NCI-H446 (cell line): Measurements from ENCODE around the gene MED16.
"Not testable (repeated sequence)": the region's sequence is repeated elsewhere in the genome, so short reads cannot be mapped to it uniquely, and the experiment has no call there.

Experiments
- DNase-seq, 2 experiments: peaks; one replicate each; lab custom pipeline; 2025; lab: John Stamatoyannopoulos, UW

The MED16 gene

DNA sequence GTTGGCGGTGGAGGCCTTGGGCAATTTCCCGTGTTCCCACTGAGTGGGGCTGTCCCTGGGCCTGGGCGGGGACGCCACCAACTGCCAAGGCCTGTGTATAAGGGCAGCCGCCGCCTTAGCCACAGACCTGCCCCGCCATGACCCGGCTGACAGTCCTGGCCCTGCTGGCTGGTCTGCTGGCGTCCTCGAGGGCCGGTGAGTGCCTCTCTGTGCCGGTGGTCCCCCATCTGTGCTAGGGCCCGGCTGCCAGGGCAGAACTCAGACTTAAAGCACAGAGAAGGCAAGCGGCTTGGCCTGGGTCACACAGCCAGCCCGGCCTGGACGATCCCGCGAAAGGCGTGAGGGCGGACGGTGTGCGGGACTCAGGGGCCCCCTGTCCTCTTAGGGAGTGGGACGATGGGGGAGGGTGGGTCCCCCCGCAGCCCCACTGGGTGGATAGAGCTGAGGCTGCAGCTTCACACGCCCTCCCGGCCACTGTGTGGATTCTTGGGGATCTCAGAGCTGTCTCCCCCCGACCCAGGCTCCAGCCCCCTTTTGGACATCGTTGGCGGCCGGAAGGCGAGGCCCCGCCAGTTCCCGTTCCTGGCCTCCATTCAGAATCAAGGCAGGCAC lies 65.2 kb downstream of the MED16 start, which contains the start of gene AZU1:
Gene AZU1 (plus strand): TSS at position 128 of the 612 bp plus-strand sequence. CDS start 10 bp downstream, at position 138.
- DNase-seq: no peak

DNA sequence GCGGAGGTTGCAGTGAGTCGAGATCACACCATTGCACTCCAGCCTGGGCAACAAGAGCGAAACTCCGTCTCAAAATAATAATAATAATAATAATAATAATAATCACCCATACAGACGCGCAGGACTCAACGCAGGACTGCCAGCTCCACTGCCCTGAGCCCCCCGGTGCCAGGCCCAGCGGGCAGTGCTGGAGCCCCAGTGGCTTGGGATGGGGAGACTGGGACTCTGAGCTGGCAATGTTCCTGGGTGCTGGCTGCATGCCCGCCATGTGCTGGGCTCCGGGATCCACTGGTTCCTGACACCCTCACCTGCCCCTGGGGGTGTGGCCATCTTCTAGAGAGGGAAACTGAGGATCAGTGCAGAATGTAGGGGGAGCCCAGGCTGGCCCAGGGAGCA lies 65.7 kb downstream of the MED16 start:
- no peak for DNase-seq

DNA sequence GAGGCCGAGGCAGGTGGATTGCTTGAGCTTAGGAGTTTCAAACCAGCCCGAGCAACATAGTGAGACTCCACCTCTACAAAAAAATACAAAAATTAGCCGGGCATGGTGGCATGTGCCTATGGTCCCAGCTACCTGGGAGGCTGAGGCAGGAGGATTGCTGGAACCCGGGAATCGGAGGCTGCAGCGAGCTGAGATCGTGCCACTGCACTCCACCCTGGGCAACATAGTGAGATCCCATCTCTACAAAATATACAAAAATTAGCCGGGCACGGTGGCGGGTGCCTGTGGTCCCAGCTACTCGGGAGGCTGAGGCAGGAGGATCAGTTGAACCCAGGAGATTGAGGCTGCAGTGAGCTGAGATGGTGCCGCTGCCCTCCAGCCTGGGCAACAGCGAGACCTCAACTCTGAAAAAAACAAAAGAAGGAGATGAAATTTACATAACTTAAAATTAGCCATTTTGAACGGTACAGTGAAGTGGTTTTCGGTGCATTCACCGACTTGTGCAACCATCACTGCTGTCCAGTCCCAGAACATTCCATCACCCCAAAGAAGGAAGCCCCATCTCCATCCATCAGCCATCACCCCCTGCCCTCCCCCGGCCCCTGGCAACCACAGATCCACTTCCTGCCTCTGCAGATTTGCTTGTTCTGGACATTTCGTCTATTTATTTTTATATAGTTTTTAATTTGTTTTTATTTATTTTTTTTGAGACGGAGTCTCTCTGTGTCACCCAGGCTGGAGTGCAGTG lies 66.9 kb downstream of the MED16 start:
- no peak for DNase-seq

DNA sequence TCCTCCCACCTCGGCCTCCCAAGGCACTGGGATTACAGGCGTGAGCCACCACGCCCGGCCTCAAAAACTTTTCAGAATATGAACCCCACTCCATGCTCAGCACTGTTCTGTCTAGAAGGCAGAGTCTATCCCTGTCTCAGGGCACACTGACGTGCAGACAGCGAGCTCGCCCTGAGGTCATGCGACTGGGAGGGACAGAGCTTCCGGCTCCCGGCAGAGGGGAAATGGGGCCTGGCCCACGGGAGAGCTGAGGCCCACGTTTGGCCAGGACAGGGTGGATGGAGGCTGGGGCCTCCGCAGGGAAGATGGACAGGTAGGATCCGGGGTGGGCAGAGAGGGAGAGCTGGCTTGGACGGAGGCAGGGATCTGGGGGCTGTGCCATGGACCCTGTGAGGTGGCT lies 68.1 kb downstream of the MED16 start:
- DNase-seq: no peak

DNA sequence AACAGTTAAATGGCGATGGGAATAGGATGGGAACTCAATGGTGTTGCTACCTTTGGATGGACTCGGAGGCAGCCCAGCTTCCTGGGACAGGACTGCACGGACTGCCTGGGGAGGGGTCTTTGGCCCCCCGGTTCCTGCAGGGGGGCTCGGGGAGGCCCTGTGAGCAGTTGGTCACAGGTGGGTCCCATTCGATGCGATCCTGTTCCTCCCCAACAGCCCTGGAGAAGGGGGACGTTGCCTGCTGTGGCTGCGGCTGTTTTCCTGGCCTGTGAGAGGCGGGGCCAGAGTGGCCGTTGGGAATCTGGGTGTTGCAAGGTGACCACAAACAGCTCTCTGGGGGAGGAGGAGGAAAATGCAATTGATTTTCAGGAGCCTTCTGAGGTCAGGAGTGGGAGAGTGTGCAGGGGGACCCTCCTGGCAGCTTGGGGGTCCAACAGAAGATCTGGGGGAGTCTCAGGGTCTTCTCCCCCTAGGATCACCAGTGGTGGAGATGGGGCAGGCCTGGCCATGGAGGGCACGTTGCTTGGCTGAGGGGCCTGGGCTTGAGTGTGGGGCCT lies 69.3 kb downstream of the MED16 start:
- no peak for DNase-seq

DNA sequence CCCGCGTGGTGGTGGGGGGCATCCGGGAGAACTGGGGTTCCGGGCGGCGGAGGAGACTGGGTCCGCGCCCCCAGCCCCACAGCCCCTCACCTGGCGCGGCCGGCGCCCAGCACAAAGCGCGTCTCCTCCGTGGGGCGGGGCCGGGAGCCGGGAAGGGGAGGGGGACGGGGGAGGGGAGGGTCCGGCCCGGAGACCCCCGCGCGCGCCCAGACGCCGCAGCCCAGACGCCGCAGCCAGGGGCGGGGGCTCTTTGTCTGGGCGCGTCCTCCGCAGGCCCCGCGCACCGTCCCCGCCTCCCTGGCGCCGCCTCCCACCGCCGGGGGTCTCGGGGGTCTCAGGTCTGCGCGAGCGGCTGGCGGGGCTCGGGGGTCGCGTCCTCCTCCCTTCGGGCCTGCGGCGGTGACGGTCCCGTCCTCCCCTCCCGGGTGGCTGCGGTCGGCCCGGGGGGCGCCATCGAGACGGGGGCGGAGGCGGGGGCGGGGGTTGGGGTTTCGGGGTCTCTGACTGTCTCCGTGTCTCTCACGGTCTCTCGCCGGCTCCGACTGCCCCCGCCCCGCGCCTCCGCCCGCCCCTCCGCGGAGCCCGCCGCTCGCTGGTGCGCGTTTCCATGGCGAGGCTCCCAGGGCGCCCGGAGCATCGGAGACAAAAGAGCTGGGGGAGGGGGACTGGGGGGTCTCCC lies 71.0 kb downstream of the MED16 start, which contains the start of gene PLPPR3:
Gene PLPPR3 (minus strand): TSS at position 131 of the 679 bp plus-strand sequence. CDS start 396 bp downstream, outside the sequence.
- DNase-seq: no peak

DNA sequence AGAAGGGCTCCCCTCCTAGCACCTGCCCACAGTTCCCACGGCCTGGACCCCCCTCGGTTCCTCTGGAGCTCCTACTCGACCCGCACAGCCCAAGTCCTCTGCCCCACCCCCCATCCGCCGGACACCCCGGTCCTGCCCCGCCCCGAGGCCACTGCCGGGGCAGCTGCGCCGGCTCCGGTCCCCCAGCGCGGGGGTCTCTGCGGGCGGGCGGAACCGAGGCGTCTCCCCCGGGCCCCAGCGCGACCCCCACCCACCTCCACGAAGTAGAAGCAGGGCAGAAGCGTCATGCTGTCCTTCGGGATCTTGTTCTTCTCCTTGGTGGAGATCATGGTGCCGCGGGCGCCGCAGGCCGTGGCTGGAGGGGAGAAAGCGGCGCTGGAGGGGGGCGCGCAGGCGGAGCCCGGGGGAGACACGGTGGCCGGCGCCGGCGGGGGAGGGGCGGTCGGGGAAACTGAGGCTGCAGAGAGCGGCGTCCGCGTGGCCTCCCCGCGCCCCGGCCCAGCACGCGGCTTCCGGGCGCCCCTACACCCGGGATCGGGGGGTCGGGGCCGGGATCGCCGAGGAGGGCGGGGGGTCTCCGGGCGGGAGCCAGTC lies 71.7 kb downstream of the MED16 start:
- no peak for DNase-seq

DNA sequence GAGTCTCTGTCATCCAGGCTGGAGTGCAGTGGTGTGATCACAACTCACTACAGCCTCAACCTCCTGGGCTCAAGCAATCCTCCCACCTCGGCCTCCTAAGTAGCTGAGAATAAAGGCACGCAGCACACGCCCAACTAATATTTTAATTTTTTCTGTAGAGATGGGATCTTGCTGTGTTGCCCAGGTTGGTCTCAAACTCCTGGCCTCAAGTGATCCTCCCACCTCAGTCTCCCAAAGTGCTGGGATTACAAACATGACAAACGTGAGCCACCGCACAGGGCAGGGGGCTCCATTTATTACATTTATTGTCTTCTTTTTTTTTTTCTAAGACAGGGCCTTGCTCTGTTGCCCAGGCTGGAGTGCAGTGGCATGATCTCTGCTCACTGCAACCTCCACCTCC lies 72.8 kb downstream of the MED16 start:
- not testable (repeated sequence) for DNase-seq
